ENCODE measurements around the gene LMAN2. TPM values are rescaled to one million over a fixed set of nuclear protein-coding genes. Genes with fewer than 3 reads are reported as not detected.
A peak's percentile ranks its signal among the peaks of the same experiment; 100 is the strongest.

The LMAN2 gene
- total RNA-seq, 1 donor from 2014 or later = 130 TPM

DNA sequence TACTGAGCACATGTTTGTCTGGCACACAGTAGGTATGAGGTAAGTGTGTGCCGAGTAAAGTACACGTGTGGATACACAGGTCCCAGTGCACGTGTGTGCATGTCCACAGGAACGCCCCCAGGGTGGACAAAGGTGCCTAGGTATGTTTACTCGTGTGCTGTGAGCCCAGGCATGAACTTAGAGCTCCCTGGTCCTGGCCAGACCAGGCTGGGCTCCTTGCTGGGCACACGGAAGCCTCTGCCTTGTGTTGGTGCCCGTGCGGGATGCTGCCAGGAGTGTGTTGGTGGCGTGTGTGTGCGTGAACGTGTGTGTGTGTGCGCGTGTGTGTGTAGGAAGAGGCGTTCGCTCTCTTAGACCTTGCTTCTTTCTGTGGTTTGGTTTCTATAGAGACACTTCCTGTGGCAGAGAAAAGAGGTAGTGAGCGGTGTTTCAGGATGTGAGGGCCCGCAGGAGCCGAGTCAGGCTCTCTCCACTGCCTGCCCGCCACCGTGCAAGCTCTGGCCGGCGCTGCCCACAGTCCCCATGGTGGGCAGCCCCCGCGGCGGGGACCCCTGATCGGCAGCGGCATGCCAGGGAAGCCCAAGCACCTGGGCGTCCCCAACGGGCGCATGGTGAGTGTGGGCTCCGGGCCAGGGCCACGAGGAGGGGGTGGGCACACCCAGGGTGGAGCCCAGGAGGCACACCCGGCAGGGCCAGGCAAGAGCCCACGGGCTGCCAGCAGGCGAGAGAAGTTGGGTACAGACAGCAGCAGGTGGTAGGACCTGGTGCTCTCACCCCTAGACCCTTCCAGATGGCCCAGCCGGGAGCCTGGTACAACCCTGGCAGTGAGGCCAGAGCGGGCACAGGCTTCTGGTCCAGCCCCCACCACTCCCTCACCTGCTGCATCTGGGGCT is 6.2 kb upstream of the LMAN2 start, which contains the start of gene RGS14:
Gene RGS14 (plus strand): TSS at position 466 of the 893 bp plus-strand sequence. CDS start 101 bp downstream, at position 567.
- intact Hi-C loops (cut with micrococcal nuclease) = loop anchor here (2.0 kb wide), 1 partner anchor 15 kb away; no protein-coding TSS in a partner anchor
- H3K36me3 Mint-ChIP-seq (ENCODE audit: low read depth) = peaks cover 15% of the 10 kb centered on the region
- peak; percentile 72 for DNase-seq (ENCODE audit: low spot score)
- peak within 1 kb of the TSS; percentile 88 for H3K4me3 Mint-ChIP-seq (ENCODE audit: low read depth)
- H3K9me3 Mint-ChIP-seq = peaks cover 8% of the 10 kb centered on the region
- peak within 1 kb of the TSS; percentile 74 for H3K27ac Mint-ChIP-seq
- peaks cover 53% of the 10 kb centered on the region for H3K4me1 Mint-ChIP-seq (ENCODE audit: low read depth)
- H3K27me3 Mint-ChIP-seq (ENCODE audit: low read depth) = no peaks in the 10 kb centered on the region

- Mint-ChIP-seq H3K4me1 (ENCODE audit: low read depth) (peaks cover 51% of the 10 kb centered on the region), H3K4me3 (ENCODE audit: low read depth) (peak overlapping the region; percentile 88), H3K36me3 (ENCODE audit: low read depth) (peaks cover 12% of the 10 kb centered on the region), H3K27ac (peak overlapping the region; percentile 48), H3K9me3 (peaks cover 8% of the 10 kb centered on the region), H3K27me3 (ENCODE audit: low read depth) (no peaks in the 10 kb centered on the region)
- no peak for DNase-seq (ENCODE audit: low spot score)
- intact Hi-C loops (cut with micrococcal nuclease) = loop anchor here (2.0 kb wide), 1 partner anchor 16 kb away; no protein-coding TSS in a partner anchor
Measured at GRCh38 chr5:177357146-177357458, 5.6 kb upstream of the LMAN2 start.

DNA sequence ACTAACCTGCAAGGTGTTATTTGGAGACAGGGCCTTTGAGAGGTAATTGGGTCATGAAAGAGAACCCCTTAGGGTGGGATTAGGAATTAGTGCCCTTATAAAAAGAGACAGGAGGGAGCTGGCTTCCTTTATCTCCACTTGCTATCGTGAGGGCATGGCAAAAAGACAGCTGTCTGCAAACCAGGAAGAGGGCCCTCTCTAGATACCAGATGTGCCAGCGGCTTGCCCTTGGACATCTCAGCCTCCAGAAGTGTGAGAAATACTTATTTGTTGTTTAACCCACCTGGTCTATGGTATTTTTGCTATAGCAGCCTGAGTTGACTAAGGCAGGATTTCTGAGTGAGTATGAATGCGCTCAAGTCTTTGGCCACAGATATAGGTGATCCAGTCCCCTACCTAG is 5.3 kb upstream of the LMAN2 start:
- no peaks in the 10 kb centered on the region for H3K27me3 Mint-ChIP-seq (ENCODE audit: low read depth)
- peaks cover 8% of the 10 kb centered on the region for H3K36me3 Mint-ChIP-seq (ENCODE audit: low read depth)
- peaks cover 8% of the 10 kb centered on the region for H3K9me3 Mint-ChIP-seq
- intact Hi-C loops (cut with micrococcal nuclease) = loop anchor here (2.0 kb wide), 1 partner anchor 16 kb away; no protein-coding TSS in a partner anchor
- peaks cover 50% of the 10 kb centered on the region for H3K4me1 Mint-ChIP-seq (ENCODE audit: low read depth)
- H3K4me3 Mint-ChIP-seq (ENCODE audit: low read depth) = no peak overlapping the region
- peak overlapping the region; percentile 1 for H3K27ac Mint-ChIP-seq
- DNase-seq (ENCODE audit: low spot score) = no peak

GRCh38 chr5:177355868-177356168 is 4.3 kb upstream of the LMAN2 start:
- DNase-seq (ENCODE audit: low spot score) = no peak
- peaks cover 46% of the 10 kb centered on the region for H3K4me1 Mint-ChIP-seq (ENCODE audit: low read depth)
- H3K9me3 Mint-ChIP-seq = peaks cover 8% of the 10 kb centered on the region
- no peak overlapping the region for H3K27ac Mint-ChIP-seq
- H3K36me3 Mint-ChIP-seq (ENCODE audit: low read depth) = peaks cover 7% of the 10 kb centered on the region
- H3K27me3 Mint-ChIP-seq (ENCODE audit: low read depth) = no peaks in the 10 kb centered on the region
- intact Hi-C loops (cut with micrococcal nuclease) = loop anchor here (2.0 kb wide), 1 partner anchor 17 kb away; no protein-coding TSS in a partner anchor
- no peak overlapping the region for H3K4me3 Mint-ChIP-seq (ENCODE audit: low read depth)

- Mint-ChIP-seq H3K36me3 (ENCODE audit: low read depth) (peaks cover 11% of the 10 kb centered on the region), H3K27me3 (ENCODE audit: low read depth) (no peaks in the 10 kb centered on the region), H3K9me3 (peaks cover 8% of the 10 kb centered on the region), H3K4me1 (ENCODE audit: low read depth) (peaks cover 50% of the 10 kb centered on the region), H3K4me3 (ENCODE audit: low read depth) (no peak overlapping the region), H3K27ac (no peak overlapping the region)
- intact Hi-C loops (cut with micrococcal nuclease) = no loop called here
- no peak for DNase-seq (ENCODE audit: low spot score)
Measured at GRCh38 chr5:177355162-177355867, 3.8 kb upstream of the LMAN2 start.

DNA sequence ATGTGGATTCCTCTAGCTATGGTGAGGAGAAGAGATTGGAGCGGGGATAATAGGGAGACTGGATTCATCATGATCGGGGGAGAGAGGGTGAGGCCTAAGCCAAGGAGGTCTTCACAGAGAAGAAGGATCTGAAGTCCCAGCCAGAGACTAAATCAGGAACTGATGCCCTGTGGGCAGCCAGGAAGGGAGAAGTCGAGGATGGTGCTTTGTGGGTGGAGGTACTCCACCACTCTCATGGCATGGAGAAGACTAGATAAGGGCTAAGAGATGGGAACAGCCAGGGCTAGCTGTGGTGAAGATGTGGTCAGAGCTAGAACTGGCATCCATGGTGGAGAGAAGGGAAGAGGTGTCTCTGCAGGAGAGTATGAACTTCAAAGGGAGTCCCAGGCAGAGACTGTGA is 3.2 kb upstream of the LMAN2 start:
- peaks cover 8% of the 10 kb centered on the region for H3K9me3 Mint-ChIP-seq
- no peak overlapping the region for H3K4me3 Mint-ChIP-seq (ENCODE audit: low read depth)
- peaks cover 12% of the 10 kb centered on the region for H3K36me3 Mint-ChIP-seq (ENCODE audit: low read depth)
- H3K27ac Mint-ChIP-seq = no peak overlapping the region
- H3K27me3 Mint-ChIP-seq (ENCODE audit: low read depth) = no peaks in the 10 kb centered on the region
- intact Hi-C loops (cut with micrococcal nuclease) = no loop called here
- DNase-seq (ENCODE audit: low spot score) = no peak
- peaks cover 50% of the 10 kb centered on the region for H3K4me1 Mint-ChIP-seq (ENCODE audit: low read depth)

GRCh38 chr5:177354256-177354655 is 2.8 kb upstream of the LMAN2 start:
- Mint-ChIP-seq H3K27me3 (ENCODE audit: low read depth) (no peaks in the 10 kb centered on the region), H3K36me3 (ENCODE audit: low read depth) (peaks cover 15% of the 10 kb centered on the region), H3K4me3 (ENCODE audit: low read depth) (no peak overlapping the region), H3K9me3 (peaks cover 8% of the 10 kb centered on the region), H3K4me1 (ENCODE audit: low read depth) (peaks cover 48% of the 10 kb centered on the region), H3K27ac (no peak overlapping the region)
- intact Hi-C loops (cut with micrococcal nuclease) = no loop called here
- no peak for DNase-seq (ENCODE audit: low spot score)

DNA sequence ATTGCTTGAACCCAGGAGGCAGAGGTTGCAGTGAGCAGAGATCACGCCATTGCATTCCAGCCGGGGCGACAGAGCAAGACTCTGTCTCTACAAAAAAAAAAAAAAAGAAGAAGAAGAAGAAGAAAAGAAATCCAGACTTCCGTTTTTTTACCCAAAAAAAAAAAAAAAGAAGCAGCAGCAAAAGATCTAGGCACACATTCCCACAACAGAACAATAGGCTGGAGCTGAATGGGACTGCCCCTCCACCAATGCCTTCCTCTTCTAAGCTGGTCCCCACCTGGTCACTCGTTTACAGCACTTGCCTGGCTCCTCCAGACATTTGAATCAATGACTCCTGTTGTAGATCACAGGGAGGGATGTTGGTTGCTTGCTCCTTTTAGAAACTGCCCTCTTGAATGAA is 1.6 kb upstream of the LMAN2 start:
- Mint-ChIP-seq H3K27me3 (ENCODE audit: low read depth) (no peaks in the 10 kb centered on the region), H3K27ac (no peak overlapping the region), H3K9me3 (peaks cover 8% of the 10 kb centered on the region), H3K4me3 (ENCODE audit: low read depth) (no peak overlapping the region), H3K4me1 (ENCODE audit: low read depth) (peaks cover 45% of the 10 kb centered on the region), H3K36me3 (ENCODE audit: low read depth) (peaks cover 19% of the 10 kb centered on the region)
- intact Hi-C loops (cut with micrococcal nuclease) = no loop called here
- DNase-seq (ENCODE audit: low spot score) = no peak

DNA sequence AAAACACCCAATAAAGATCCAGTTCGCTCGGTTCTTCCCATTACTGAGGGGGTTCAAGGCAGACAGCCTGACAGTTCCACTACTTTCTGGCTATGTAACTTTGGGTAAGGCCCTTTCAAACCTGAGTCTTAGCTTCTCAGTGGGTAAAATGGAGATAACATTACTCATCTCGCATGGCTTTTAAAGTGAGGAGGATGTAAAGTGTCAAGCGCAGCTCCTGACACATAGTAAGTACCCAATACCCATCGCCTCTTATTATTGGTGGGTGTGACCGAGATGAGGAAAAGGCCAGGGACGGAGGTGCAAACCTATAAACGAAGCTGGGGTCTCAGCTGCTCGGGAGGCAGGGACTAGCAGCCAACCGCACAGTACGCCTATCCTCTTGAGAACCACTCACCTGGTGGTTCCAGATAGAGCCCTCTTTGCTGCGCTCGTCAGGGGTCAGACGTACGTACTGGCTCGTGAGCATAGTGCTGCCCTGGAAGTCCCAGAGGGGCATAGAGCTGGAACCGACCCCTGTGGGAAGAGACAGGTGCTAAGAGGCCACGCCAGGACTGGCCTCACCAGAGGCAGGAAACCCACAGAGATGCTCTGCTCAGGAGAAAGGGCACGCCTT is 584 bp downstream of the LMAN2 start:
- peak overlapping the region; percentile 100 for H3K27ac Mint-ChIP-seq
- H3K9me3 Mint-ChIP-seq = peaks cover 8% of the 10 kb centered on the region
- peaks cover 38% of the 10 kb centered on the region for H3K36me3 Mint-ChIP-seq (ENCODE audit: low read depth)
- intact Hi-C loops (cut with micrococcal nuclease) = loop anchor here (1.0 to 2.0 kb wide), 3 partner anchors 13 to 78 kb away; no protein-coding TSS in a partner anchor
- no peaks in the 10 kb centered on the region for H3K27me3 Mint-ChIP-seq (ENCODE audit: low read depth)
- no peak for DNase-seq (ENCODE audit: low spot score)
- peak overlapping the region; percentile 95 for H3K4me3 Mint-ChIP-seq (ENCODE audit: low read depth)
- peaks cover 39% of the 10 kb centered on the region for H3K4me1 Mint-ChIP-seq (ENCODE audit: low read depth)

GRCh38 chr5:177349762-177350161 is 1.7 kb downstream of the LMAN2 start:
- Mint-ChIP-seq H3K36me3 (ENCODE audit: low read depth) (peaks cover 42% of the 10 kb centered on the region), H3K4me3 (ENCODE audit: low read depth) (peak overlapping the region; percentile 95), H3K27ac (peak overlapping the region; percentile 50), H3K4me1 (ENCODE audit: low read depth) (peaks cover 36% of the 10 kb centered on the region), H3K27me3 (ENCODE audit: low read depth) (no peaks in the 10 kb centered on the region), H3K9me3 (no peaks in the 10 kb centered on the region)
- intact Hi-C loops (cut with micrococcal nuclease) = loop anchor here (2.0 kb wide), 1 partner anchor 37 kb away; no protein-coding TSS in a partner anchor
- no peak for DNase-seq (ENCODE audit: low spot score)

GRCh38 chr5:177349362-177349647 is 2.2 kb downstream of the LMAN2 start:
- Mint-ChIP-seq H3K27me3 (ENCODE audit: low read depth) (no peaks in the 10 kb centered on the region), H3K4me3 (ENCODE audit: low read depth) (peak overlapping the region; percentile 95), H3K9me3 (no peaks in the 10 kb centered on the region), H3K4me1 (ENCODE audit: low read depth) (peaks cover 34% of the 10 kb centered on the region), H3K27ac (peak overlapping the region; percentile 60), H3K36me3 (ENCODE audit: low read depth) (peaks cover 42% of the 10 kb centered on the region)
- no peak for DNase-seq (ENCODE audit: low spot score)
- intact Hi-C loops (cut with micrococcal nuclease) = no loop called here

GRCh38 chr5:177347699-177348098 is 3.8 kb downstream of the LMAN2 start:
- Mint-ChIP-seq H3K4me3 (ENCODE audit: low read depth) (no peak overlapping the region), H3K27ac (no peak overlapping the region), H3K27me3 (ENCODE audit: low read depth) (no peaks in the 10 kb centered on the region), H3K9me3 (no peaks in the 10 kb centered on the region), H3K36me3 (ENCODE audit: low read depth) (peaks cover 48% of the 10 kb centered on the region), H3K4me1 (ENCODE audit: low read depth) (peaks cover 36% of the 10 kb centered on the region)
- intact Hi-C loops (cut with micrococcal nuclease) = no loop called here
- no peak for DNase-seq (ENCODE audit: low spot score)

- H3K4me3 Mint-ChIP-seq (ENCODE audit: low read depth) = no peak overlapping the region
- no peak for DNase-seq (ENCODE audit: low spot score)
Measured at GRCh38 chr5:177346820-177347219, 4.6 kb downstream of the LMAN2 start.

More at GRCh38 chr5:177346820-177347219, 4.6 kb downstream of the LMAN2 start:
- no peak overlapping the region for H3K27ac Mint-ChIP-seq
- no peaks in the 10 kb centered on the region for H3K27me3 Mint-ChIP-seq (ENCODE audit: low read depth)
- intact Hi-C loops (cut with micrococcal nuclease) = no loop called here
- no peaks in the 10 kb centered on the region for H3K9me3 Mint-ChIP-seq
- peaks cover 55% of the 10 kb centered on the region for H3K36me3 Mint-ChIP-seq (ENCODE audit: low read depth)
- peaks cover 32% of the 10 kb centered on the region for H3K4me1 Mint-ChIP-seq (ENCODE audit: low read depth)
